ENCODE results near the gene SH3PXD2A.

GRCh38 chr10:103722632-103723031 is 132.7 kb downstream of the SH3PXD2A start:
- TF ChIP-seq EP300 (IDR thresholded peaks at IDR 0.05) (no peak), POLR2A (IDR thresholded peaks at IDR 0.05) (no peak), CTCF (IDR thresholded peaks at IDR 0.05) (no peak), POLR2AphosphoS5 (IDR thresholded peaks at IDR 0.05) (no peak)

All from sigmoid colon (tissue), 4 donors.